Colonic mucosa (tissue), 4 donors: ENCODE data around the gene TMED10. TPM values are rescaled to one million over a fixed set of nuclear protein-coding genes. Genes with fewer than 3 reads are reported as not detected.

Experiments used
- DNase-seq: peaks from one replicate; pipeline ENCODE4 v3.0.0-alpha.2; 2020
- H3K27ac ChIP-seq: fragments of 200-600 bp; one replicate; pipeline ENCODE4 v1.8.0; 2021
- H3K27me3 ChIP-seq: fragments of 200-600 bp; one replicate; pipeline ENCODE4 v1.8.0; 2021
- H3K36me3 ChIP-seq: fragments of 200-600 bp; one replicate; pipeline ENCODE4 v1.8.0; 2021
- H3K4me1 ChIP-seq: fragments of 200-600 bp; one replicate; pipeline ENCODE4 v1.8.0; 2021; ENCODE audit warnings: mild to moderate bottlenecking
- H3K4me3 ChIP-seq: fragments of 200-600 bp; one replicate; pipeline ENCODE4 v1.8.0; 2021
- H3K9ac ChIP-seq, 2 donors: one replicate each; pipeline ENCODE4 v1.7.0; 2013; ENCODE audit warnings: control low read depth in 2 of 2, low read depth in 2 of 2, low read length in 2 of 2
- H3K9me3 ChIP-seq: fragments of 200-600 bp; one replicate; pipeline ENCODE4 v1.8.0; 2021
- intact Hi-C: fragments of 100-400 bp; cut with DNase I; formaldehyde crosslinking; loops from one replicate; pipeline ENCODE4 v1.14.1; 2022
- total RNA-seq, 2 donors: library from RNA; stranded (reverse); fragmentation: NEBNext Ultra II Directional in 1 of 2; extraction: Animal tissue kit (Norgen Biotek cat#: 25700) in 1 of 2; gene quantifications; one replicate each; pipeline ENCODE4 v1.2.1, GENCODE V29; 2021
- TF ChIP-seq, protein P1 (sequence below): fragments of 200-600 bp; IDR thresholded peaks from one replicate; pipeline ENCODE4 v1.8.0; 2022; ENCODE audit warnings: antibody characterized with exemption, mild to moderate bottlenecking
- donor health status: healthy.
- donor health status: DM: no; HTN: no; CAD: no.
- donor health status: DM: no; HTN: no; CAD: no.

The TMED10 gene
- total RNA-seq, 2 donors from 2014 or later, result 387 to 432 TPM

DNA sequence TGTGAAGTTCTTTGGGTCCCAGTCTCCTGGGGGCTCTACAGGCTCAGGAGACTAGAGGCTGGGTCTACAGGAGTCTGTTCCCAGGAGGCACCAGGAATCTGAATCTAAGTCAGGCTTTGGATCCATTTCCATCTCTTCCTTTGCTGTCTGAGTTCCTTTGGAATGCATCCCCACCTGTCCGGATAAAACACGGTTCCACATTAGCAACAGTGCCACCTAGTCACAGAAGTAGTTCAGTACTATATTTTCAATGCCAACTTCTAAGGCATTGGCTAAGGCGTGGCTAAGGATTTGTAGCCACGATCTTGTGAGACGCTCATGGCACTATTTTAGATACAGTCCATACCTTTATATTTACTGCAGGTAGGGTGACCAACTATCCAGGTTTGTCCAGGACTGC, 91.9 kb downstream of the TMED10 start:
- no peaks in the 10 kb centered on the region for H3K27me3 ChIP-seq
- intact Hi-C loops, result no loop called here
- H3K27ac ChIP-seq, result no peak overlapping the region
- H3K4me3 ChIP-seq, result no peak overlapping the region
- peaks cover 16% of the 10 kb centered on the region for H3K36me3 ChIP-seq
- peak; percentile 23 for DNase-seq
- no peaks in the 10 kb centered on the region for H3K4me1 ChIP-seq
- TF ChIP-seq, protein P1, sequence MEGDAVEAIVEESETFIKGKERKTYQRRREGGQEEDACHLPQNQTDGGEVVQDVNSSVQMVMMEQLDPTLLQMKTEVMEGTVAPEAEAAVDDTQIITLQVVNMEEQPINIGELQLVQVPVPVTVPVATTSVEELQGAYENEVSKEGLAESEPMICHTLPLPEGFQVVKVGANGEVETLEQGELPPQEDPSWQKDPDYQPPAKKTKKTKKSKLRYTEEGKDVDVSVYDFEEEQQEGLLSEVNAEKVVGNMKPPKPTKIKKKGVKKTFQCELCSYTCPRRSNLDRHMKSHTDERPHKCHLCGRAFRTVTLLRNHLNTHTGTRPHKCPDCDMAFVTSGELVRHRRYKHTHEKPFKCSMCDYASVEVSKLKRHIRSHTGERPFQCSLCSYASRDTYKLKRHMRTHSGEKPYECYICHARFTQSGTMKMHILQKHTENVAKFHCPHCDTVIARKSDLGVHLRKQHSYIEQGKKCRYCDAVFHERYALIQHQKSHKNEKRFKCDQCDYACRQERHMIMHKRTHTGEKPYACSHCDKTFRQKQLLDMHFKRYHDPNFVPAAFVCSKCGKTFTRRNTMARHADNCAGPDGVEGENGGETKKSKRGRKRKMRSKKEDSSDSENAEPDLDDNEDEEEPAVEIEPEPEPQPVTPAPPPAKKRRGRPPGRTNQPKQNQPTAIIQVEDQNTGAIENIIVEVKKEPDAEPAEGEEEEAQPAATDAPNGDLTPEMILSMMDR, result peak; percentile 13
- no peaks in the 10 kb centered on the region for H3K9me3 ChIP-seq
- H3K9ac ChIP-seq, result no peak overlapping the region

DNA sequence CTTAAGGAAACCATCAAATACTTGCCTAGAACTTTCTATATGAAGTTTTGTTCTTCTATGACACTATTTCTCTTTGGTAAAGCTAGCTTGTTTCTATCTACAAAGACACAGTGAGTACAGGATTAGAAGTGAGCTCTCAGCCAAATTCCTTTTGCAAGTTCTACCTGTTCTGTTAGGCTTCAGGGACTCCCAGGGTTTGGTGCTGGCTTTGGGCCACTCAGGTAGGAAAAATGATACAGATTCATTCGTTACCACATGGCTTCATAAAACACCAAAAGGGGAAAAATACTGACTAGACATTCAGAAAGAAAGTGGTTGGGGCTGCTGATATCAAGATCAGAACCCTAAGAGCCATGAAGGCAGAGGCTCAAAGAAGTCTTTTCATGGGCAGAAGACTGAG, 93.1 kb downstream of the TMED10 start:
- H3K4me3 ChIP-seq, result no peak overlapping the region
- intact Hi-C loops, result no loop called here
- TF ChIP-seq, protein P1, result no peak
- no peaks in the 10 kb centered on the region for H3K4me1 ChIP-seq
- H3K9me3 ChIP-seq, result no peaks in the 10 kb centered on the region
- no peak overlapping the region for H3K9ac ChIP-seq
- H3K36me3 ChIP-seq, result peaks cover 16% of the 10 kb centered on the region
- H3K27ac ChIP-seq, result no peak overlapping the region
- H3K27me3 ChIP-seq, result no peaks in the 10 kb centered on the region
- no peak for DNase-seq

DNA sequence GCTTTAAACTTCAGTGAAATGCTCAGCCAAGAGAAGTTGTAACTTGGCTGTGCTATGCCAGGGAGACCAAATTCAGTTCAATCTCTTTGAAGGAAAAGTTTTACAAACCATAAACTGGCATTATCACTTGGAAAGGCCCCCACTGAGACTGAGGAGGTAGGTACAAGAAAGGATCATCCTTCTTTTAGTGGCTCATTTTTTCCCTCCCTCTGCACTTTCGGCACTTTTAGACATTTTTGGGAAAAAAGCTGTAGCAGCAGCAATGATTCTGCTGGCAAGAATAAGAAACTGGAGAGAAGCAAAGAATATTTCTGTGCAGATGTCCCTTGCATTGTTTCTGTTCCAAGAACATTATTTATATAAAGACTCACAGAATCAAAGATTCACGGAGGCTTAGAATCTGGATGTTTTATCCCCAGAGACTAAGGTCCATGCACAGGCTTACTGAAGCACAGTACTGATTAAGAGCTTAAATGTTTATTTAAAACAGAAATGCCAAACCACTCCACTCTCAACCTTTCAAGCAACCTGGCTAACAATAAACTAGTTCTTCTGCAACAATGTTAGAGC, 94.7 kb downstream of the TMED10 start:
- no peak overlapping the region for H3K4me3 ChIP-seq

More for the DNA sequence above, 94.7 kb downstream of the TMED10 start:
- Histone ChIP-seq H3K27me3 (no peaks in the 10 kb centered on the region), H3K36me3 (peaks cover 5% of the 10 kb centered on the region), H3K27ac (no peak overlapping the region), H3K9ac (no peak overlapping the region), H3K4me1 (no peaks in the 10 kb centered on the region), H3K9me3 (no peaks in the 10 kb centered on the region)
- DNase-seq, result no peak
- intact Hi-C loops, result no loop called here
- TF ChIP-seq, protein P1, result no peak

Other genes starting within 250 kb of the TMED10 start
- gene PGF, start 221.0 kb downstream of the TMED10 start, total RNA-seq, result 1 to 10 TPM in 1 of 2 donors, under 1 TPM in 1; 0.57 to 2.2 TPM
- 10 to 100 TPM; 34.0 to 48.9 TPM for gene EIF2B2, start 173.7 kb downstream of the TMED10 start, total RNA-seq
- 10 to 100 TPM; 24.2 to 25.9 TPM for gene MLH3, start 125.1 kb downstream of the TMED10 start, total RNA-seq
- gene ACYP1, start 112.6 kb downstream of the TMED10 start, total RNA-seq, result 10 to 100 TPM; 13.4 to 28.5 TPM
- 1 to 10 TPM; 3.2 to 4.6 TPM for gene ZC2HC1C, start 107.0 kb downstream of the TMED10 start, total RNA-seq
- gene NEK9, start 49.6 kb downstream of the TMED10 start, total RNA-seq, result 10 to 100 TPM; 49.5 to 57.3 TPM
- 10 to 100 TPM; 86.9 to 98.4 TPM for gene FOS, start 102.2 kb upstream of the TMED10 start, total RNA-seq